CD14-positive monocyte (primary cell): ENCODE measurements around the gene PABPC4L. TPM values are rescaled to one million over a fixed set of nuclear protein-coding genes. Genes with fewer than 3 reads are reported as not detected.

Experiments
- DNase-seq, 3 donors: peaks; one replicate each; pipeline ENCODE4 v3.0.0-alpha.2; 2011 to 2022
- H2AFZ ChIP-seq: 2 replicates; pipeline ENCODE4 v1.6.0; 2012; ENCODE audit warnings: mild to moderate bottlenecking, low read depth, low read length, inconsistent platforms; ENCODE audit not compliant: insufficient read depth, poor library complexity, severe bottlenecking
- H3K27ac ChIP-seq, 2 donors: 1 replicate in 1 of 2; 2 replicates in 1 of 2; pipeline ENCODE4 v1.5.1; 2012 to 2013; ENCODE audit warnings: low read length in 2 of 2, control low read depth in 1 of 2, inconsistent platforms in 1 of 2, low read depth in 1 of 2, mild to moderate bottlenecking in 1 of 2
- H3K27me3 ChIP-seq, 2 donors: one replicate each; pipeline versions ENCODE4 v1.6.0 to v1.6.1; 2011 to 2013; ENCODE audit warnings: low read length in 2 of 2; ENCODE audit not compliant: control insufficient read depth in 2 of 2, insufficient read depth in 2 of 2
- H3K36me3 ChIP-seq, 2 donors: replicated peaks in 1 of 2; 1 replicate in 1 of 2; 2 replicates in 1 of 2; pipeline versions ENCODE4 v1.5.1 to v1.6.1; 2012 to 2013; ENCODE audit warnings: low read length in 2 of 2, control low read depth in 1 of 2, inconsistent platforms in 1 of 2, mild to moderate bottlenecking in 1 of 2; ENCODE audit not compliant: insufficient read depth in 2 of 2, control insufficient read depth in 1 of 2
- H3K4me1 ChIP-seq, 2 donors: 1 replicate in 1 of 2; 2 replicates in 1 of 2; pipeline versions ENCODE4 v1.5.1 to v1.6.1; 2012 to 2013; ENCODE audit warnings: low read length in 2 of 2, control low read depth in 1 of 2, inconsistent platforms in 1 of 2, mild to moderate bottlenecking in 1 of 2, moderate library complexity in 1 of 2; ENCODE audit not compliant: insufficient read depth in 2 of 2, control insufficient read depth in 1 of 2
- H3K4me2 ChIP-seq: replicated peaks from 2 replicates; pipeline ENCODE3; 2012; ENCODE audit warnings: low read length, moderate library complexity, mild to moderate bottlenecking; ENCODE audit not compliant: poor library complexity, severe bottlenecking; ENCODE audit errors: extremely low read depth
- H3K4me3 ChIP-seq, 3 experiments: fragments of 200-600 bp in 1 of 3; sonication (generic) in 1 of 3; replicated peaks in 1 of 3; 1 replicate in 2 of 3; 2 replicates in 1 of 3; pipeline ENCODE4 v1.5.1; 2011 to 2013; ENCODE audit warnings: low read length in 3 of 3, mild to moderate bottlenecking in 3 of 3, control low read depth in 2 of 3, low read depth in 2 of 3, inconsistent platforms in 1 of 3, moderate library complexity in 1 of 3
- H3K79me2 ChIP-seq: 2 replicates; pipeline ENCODE4 v1.6.0; 2012; ENCODE audit warnings: mild to moderate bottlenecking, control low read depth, inconsistent platforms, low read length, moderate library complexity; ENCODE audit not compliant: insufficient read depth
- H3K9ac ChIP-seq: 2 replicates; pipeline ENCODE4 v1.6.0; 2017; ENCODE audit warnings: low read length, mild to moderate bottlenecking; ENCODE audit not compliant: insufficient read depth, poor library complexity, severe bottlenecking
- H3K9me3 ChIP-seq, 2 donors: replicated peaks in 1 of 2; 1 replicate in 1 of 2; 2 replicates in 1 of 2; pipeline versions ENCODE4 v1.5.1 to v1.6.1; 2012 to 2013; ENCODE audit warnings: low read length in 2 of 2, control low read depth in 1 of 2; ENCODE audit not compliant: control insufficient read depth in 1 of 2, insufficient read depth in 1 of 2
- H4K20me1 ChIP-seq: 2 replicates; pipeline ENCODE4 v1.6.0; 2012; ENCODE audit warnings: mild to moderate bottlenecking, low read length, control low read depth, moderate library complexity; ENCODE audit not compliant: insufficient read depth
- H3K27ac Mint-ChIP-seq, 7 donors: one replicate each; pipeline ENCODE4 v1.8.0; 2020; ENCODE audit warnings: mild to moderate bottlenecking in 7 of 7, mixed read lengths in 7 of 7, moderate library complexity in 6 of 7, inconsistent platforms in 2 of 7
- H3K27me3 Mint-ChIP-seq, 3 donors: one replicate each; pipeline ENCODE4 v1.8.0; 2021 to 2022; ENCODE audit warnings: low read depth in 3 of 3, mild to moderate bottlenecking in 3 of 3, mixed read lengths in 3 of 3, moderate library complexity in 3 of 3, inconsistent platforms in 1 of 3
- H3K36me3 Mint-ChIP-seq, 2 donors: one replicate each; pipeline ENCODE4 v1.8.0; 2020; ENCODE audit warnings: mixed read lengths in 2 of 2, inconsistent platforms in 1 of 2, mild to moderate bottlenecking in 1 of 2
- H3K4me1 Mint-ChIP-seq: one replicate; pipeline ENCODE4 v1.8.0; 2020; ENCODE audit warnings: mild to moderate bottlenecking, mixed read lengths
- H3K4me3 Mint-ChIP-seq, 2 donors: one replicate each; pipeline ENCODE4 v1.8.0; 2020; ENCODE audit warnings: mild to moderate bottlenecking in 2 of 2, mixed read lengths in 2 of 2, moderate library complexity in 1 of 2
- H3K9me3 Mint-ChIP-seq, 7 donors: one replicate each; pipeline ENCODE4 v1.8.0; 2020 to 2022; ENCODE audit warnings: mixed read lengths in 7 of 7, mild to moderate bottlenecking in 6 of 7, moderate library complexity in 6 of 7, inconsistent platforms in 2 of 7
- intact Hi-C, 2 donors: fragments of 100-400 bp; cut with micrococcal nuclease; formaldehyde crosslinking; loops; one replicate each; pipeline versions ENCODE4 v1.15.0 to v1.15.1; 2023
- polyA plus RNA-seq, 3 donors: library from polyadenylated mRNA; depleted of rRNA in 1 of 3; unstranded in 2 of 3; stranded (reverse) in 1 of 3; fragments of 300-500 nt in 2 of 3; fragments of >200 nt in 1 of 3; fragmentation: Illumina TruSeq in 2 of 3; gene quantifications; 1 replicate in 2 of 3; 2 replicates in 1 of 3; pipeline ENCODE4 v1.2.3, GENCODE V29; 2012 to 2021
- TF ChIP-seq, protein P1 (sequence below): fragments of 200-600 bp; IDR thresholded peaks from one replicate; pipeline ENCODE4 v1.8.0; 2022; ENCODE audit warnings: antibody characterized with exemption, mild to moderate bottlenecking

PABPC4L gene
- polyA plus RNA-seq, 3 donors: not detected

DNA sequence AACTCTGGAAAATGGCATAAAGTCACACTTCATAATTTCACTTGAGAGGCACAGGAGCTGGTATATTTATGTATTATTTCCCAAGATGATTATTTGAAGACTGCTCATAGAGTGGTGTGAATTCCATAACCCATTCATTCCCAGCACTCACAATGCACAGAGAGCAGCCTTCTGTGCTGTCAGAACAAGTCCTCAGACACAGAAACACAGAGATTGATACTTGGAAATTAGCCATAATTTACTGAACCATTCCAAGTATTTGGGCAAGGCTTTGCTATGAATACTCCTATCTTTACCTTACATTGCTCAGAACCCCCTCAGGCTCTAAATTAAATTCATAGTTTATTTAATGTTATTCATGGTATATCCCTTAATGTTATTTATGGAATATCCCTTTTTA, 53.6 kb downstream of the PABPC4L start:
- no peak for DNase-seq
- H3K9me3 ChIP-seq: no peaks in the 10 kb centered on the region
- Mint-ChIP-seq H3K4me3 (no peak overlapping the region), H3K4me1 (no peaks in the 10 kb centered on the region), H3K36me3 (no peaks in the 10 kb centered on the region), H3K27ac (no peak overlapping the region), H3K9me3 (peaks cover 0 to 3% (median 0%) of the 10 kb centered on the region in 7 donors), H3K27me3 (no peaks in the 10 kb centered on the region)
- H3K79me2 ChIP-seq: no peaks in the 10 kb centered on the region
- H4K20me1 ChIP-seq: no peaks in the 10 kb centered on the region
- no peak overlapping the region for H3K4me3 ChIP-seq
- no peak overlapping the region for H3K4me2 ChIP-seq
- TF ChIP-seq, protein P1, sequence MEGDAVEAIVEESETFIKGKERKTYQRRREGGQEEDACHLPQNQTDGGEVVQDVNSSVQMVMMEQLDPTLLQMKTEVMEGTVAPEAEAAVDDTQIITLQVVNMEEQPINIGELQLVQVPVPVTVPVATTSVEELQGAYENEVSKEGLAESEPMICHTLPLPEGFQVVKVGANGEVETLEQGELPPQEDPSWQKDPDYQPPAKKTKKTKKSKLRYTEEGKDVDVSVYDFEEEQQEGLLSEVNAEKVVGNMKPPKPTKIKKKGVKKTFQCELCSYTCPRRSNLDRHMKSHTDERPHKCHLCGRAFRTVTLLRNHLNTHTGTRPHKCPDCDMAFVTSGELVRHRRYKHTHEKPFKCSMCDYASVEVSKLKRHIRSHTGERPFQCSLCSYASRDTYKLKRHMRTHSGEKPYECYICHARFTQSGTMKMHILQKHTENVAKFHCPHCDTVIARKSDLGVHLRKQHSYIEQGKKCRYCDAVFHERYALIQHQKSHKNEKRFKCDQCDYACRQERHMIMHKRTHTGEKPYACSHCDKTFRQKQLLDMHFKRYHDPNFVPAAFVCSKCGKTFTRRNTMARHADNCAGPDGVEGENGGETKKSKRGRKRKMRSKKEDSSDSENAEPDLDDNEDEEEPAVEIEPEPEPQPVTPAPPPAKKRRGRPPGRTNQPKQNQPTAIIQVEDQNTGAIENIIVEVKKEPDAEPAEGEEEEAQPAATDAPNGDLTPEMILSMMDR: no peak
- no peaks in the 10 kb centered on the region for H3K27me3 ChIP-seq
- no peak overlapping the region for H2AFZ ChIP-seq
- H3K4me1 ChIP-seq: no peaks in the 10 kb centered on the region
- no peak overlapping the region for H3K9ac ChIP-seq
- no peak overlapping the region for H3K27ac ChIP-seq
- intact Hi-C loops: no loop called here
- H3K36me3 ChIP-seq: no peaks in the 10 kb centered on the region
